ENCODE results near the gene GPD1. TPM values are rescaled to one million over a fixed set of nuclear protein-coding genes. Genes with fewer than 3 reads are reported as not detected.

GPD1 gene
- total RNA-seq, 1 donor from 2014 or later, result not detected

DNA sequence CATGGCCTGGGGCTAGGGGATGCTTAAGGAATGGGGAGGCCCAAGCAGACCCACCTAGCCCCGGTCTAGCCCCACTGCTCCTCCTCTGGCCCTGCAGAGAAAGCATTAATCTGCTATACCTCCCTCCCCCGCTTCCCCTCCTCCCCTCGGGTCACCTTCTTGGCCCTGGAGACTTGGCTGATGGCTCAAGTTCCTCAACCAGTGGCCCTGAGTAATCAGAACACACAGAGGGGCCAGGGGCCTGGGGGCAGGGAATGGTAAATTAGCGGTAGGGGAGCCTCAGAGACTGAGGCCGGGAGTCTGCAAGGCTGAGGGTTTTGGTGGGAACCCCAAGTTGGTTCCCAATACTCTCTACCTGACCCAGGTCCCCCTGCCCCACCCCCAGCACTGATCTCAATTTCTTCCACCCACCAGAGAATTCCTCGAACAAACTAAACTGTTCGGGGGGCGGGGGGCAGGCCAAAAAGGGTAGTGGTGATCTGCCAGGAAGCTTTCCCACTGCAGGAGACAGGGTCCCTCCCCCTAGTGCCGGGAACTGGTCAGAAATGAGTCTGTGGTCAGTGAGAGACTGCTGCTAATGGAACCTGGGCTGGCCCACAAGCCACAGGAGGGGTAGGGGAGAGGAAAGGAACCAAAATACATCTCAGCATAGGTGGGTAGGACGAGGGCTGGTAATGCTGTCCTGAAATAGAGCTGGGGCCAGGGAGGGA lies 31.5 kb upstream of the GPD1 start:
- no peaks in the 10 kb centered on the region for H3F3A ChIP-seq (ENCODE audit: low read depth)
- no peaks in the 10 kb centered on the region for H3K36me3 Mint-ChIP-seq
- H3K79me2 ChIP-seq (ENCODE audit: low read depth), result no peaks in the 10 kb centered on the region
- DNase-seq (ENCODE audit: low spot score), result no peak
- TF ChIP-seq, protein P1, sequence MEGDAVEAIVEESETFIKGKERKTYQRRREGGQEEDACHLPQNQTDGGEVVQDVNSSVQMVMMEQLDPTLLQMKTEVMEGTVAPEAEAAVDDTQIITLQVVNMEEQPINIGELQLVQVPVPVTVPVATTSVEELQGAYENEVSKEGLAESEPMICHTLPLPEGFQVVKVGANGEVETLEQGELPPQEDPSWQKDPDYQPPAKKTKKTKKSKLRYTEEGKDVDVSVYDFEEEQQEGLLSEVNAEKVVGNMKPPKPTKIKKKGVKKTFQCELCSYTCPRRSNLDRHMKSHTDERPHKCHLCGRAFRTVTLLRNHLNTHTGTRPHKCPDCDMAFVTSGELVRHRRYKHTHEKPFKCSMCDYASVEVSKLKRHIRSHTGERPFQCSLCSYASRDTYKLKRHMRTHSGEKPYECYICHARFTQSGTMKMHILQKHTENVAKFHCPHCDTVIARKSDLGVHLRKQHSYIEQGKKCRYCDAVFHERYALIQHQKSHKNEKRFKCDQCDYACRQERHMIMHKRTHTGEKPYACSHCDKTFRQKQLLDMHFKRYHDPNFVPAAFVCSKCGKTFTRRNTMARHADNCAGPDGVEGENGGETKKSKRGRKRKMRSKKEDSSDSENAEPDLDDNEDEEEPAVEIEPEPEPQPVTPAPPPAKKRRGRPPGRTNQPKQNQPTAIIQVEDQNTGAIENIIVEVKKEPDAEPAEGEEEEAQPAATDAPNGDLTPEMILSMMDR (IDR thresholded peaks at IDR 0.05), result no peak
- TF ChIP-seq EZH2 (IDR thresholded peaks at IDR 0.05) (no peak), EZH2phosphoT487 (IDR thresholded peaks at IDR 0.05) (no peak)
- peaks cover 4% of the 10 kb centered on the region for H3K27me3 Mint-ChIP-seq (ENCODE audit: insufficient read depth, low read depth)
- no peak overlapping the region for H3K4me2 ChIP-seq
- no peaks in the 10 kb centered on the region for H3K9me3 ChIP-seq (ENCODE audit: low read depth)
- no peaks in the 10 kb centered on the region for H3K36me3 ChIP-seq
- H3K4me3 ChIP-seq, result no peak overlapping the region
- H3K27me3 ChIP-seq, result no peaks in the 10 kb centered on the region
- no peak overlapping the region for H3K9ac ChIP-seq
- peaks cover 19% of the 10 kb centered on the region for H3K4me1 Mint-ChIP-seq
- no peaks in the 10 kb centered on the region for H3K4me1 ChIP-seq
- H4K20me1 ChIP-seq (ENCODE audit: low read depth), result no peaks in the 10 kb centered on the region
- peak overlapping the region; percentile 44 for H3K27ac Mint-ChIP-seq
- H3K4me3 Mint-ChIP-seq, result no peak overlapping the region
- H3K27ac ChIP-seq, result no peak overlapping the region
- H2AFZ ChIP-seq (replicated peaks), result no peak overlapping the region
- H3K9me3 Mint-ChIP-seq, result no peaks in the 10 kb centered on the region

DNA sequence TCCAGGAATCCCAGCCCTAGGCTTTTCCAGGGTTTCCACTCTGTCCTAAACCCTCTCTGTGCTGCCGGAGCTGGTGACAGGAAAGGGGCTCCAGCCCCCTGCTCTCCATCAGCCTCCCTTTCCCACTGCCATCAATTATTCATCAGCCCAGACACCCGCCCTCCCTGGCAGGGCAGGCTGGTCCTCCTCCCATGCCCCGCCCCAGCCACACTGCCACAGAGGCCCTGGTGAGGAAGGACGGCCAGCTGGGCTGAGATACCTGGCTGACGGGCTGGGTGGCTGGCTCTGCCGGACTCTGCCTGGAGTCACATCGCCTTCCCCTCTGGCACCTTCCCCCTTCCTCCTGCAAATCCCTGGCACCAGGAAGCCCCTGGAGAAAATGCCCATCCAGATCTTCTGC lies 30.6 kb upstream of the GPD1 start:
- Histone ChIP-seq H3K4me2 (no peak overlapping the region), H3K9me3 (ENCODE audit: low read depth) (no peaks in the 10 kb centered on the region), H2AFZ (replicated peaks) (no peak overlapping the region), H3K4me3 (no peak overlapping the region), H3K9ac (no peak overlapping the region), H3K27ac (no peak overlapping the region), H3K79me2 (ENCODE audit: low read depth) (no peaks in the 10 kb centered on the region), H3K36me3 (no peaks in the 10 kb centered on the region), H3F3A (ENCODE audit: low read depth) (no peaks in the 10 kb centered on the region), H3K4me1 (no peaks in the 10 kb centered on the region), H3K27me3 (no peaks in the 10 kb centered on the region), H4K20me1 (ENCODE audit: low read depth) (no peaks in the 10 kb centered on the region)
- H3K27ac Mint-ChIP-seq, result peak overlapping the region; percentile 65
- H3K4me1 Mint-ChIP-seq, result peaks cover 19% of the 10 kb centered on the region
- H3K4me3 Mint-ChIP-seq, result no peak overlapping the region
- peaks cover 4% of the 10 kb centered on the region for H3K27me3 Mint-ChIP-seq (ENCODE audit: insufficient read depth, low read depth)
- H3K36me3 Mint-ChIP-seq, result no peaks in the 10 kb centered on the region
- no peak for DNase-seq (ENCODE audit: low spot score)
- TF ChIP-seq, protein P1 (IDR thresholded peaks at IDR 0.05), result no peak
- TF ChIP-seq EZH2 (IDR thresholded peaks at IDR 0.05) (no peak), EZH2phosphoT487 (IDR thresholded peaks at IDR 0.05) (no peak)
- H3K9me3 Mint-ChIP-seq, result no peaks in the 10 kb centered on the region

DNA sequence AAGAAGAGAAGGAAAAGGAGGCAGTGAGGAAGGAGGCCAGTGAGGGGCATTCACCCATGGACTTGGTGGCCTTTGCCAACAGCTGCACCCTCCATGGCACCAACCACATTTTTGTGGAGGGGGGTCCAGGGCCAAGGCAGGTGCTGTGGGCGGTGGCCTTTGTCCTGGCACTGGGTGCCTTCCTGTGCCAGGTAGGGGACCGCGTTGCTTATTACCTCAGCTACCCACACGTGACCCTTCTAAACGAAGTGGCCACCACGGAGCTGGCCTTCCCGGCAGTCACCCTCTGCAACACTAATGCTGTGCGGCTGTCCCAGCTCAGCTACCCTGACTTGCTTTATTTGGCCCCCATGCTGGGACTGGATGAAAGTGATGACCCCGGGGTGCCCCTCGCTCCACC lies 30.1 kb upstream of the GPD1 start:
- H3K4me1 Mint-ChIP-seq, result peaks cover 19% of the 10 kb centered on the region
- no peaks in the 10 kb centered on the region for H3K79me2 ChIP-seq (ENCODE audit: low read depth)
- TF ChIP-seq EZH2 (IDR thresholded peaks at IDR 0.05), result no peak
- no peak for TF ChIP-seq EZH2phosphoT487 (IDR thresholded peaks at IDR 0.05)
- TF ChIP-seq, protein P1 (IDR thresholded peaks at IDR 0.05), result no peak
- no peak overlapping the region for H3K4me2 ChIP-seq
- H3F3A ChIP-seq (ENCODE audit: low read depth), result no peaks in the 10 kb centered on the region
- H4K20me1 ChIP-seq (ENCODE audit: low read depth), result no peaks in the 10 kb centered on the region
- H3K36me3 Mint-ChIP-seq, result no peaks in the 10 kb centered on the region
- H3K4me1 ChIP-seq, result no peaks in the 10 kb centered on the region
- H3K27me3 Mint-ChIP-seq (ENCODE audit: insufficient read depth, low read depth), result peaks cover 4% of the 10 kb centered on the region
- no peak overlapping the region for H3K27ac Mint-ChIP-seq
- no peaks in the 10 kb centered on the region for H3K9me3 Mint-ChIP-seq
- no peak overlapping the region for H3K9ac ChIP-seq
- H3K4me3 Mint-ChIP-seq, result no peak overlapping the region
- no peak for DNase-seq (ENCODE audit: low spot score)
- H3K27ac ChIP-seq, result no peak overlapping the region
- no peak overlapping the region for H3K4me3 ChIP-seq
- H3K9me3 ChIP-seq (ENCODE audit: low read depth), result no peaks in the 10 kb centered on the region
- H2AFZ ChIP-seq (replicated peaks), result no peak overlapping the region
- no peaks in the 10 kb centered on the region for H3K36me3 ChIP-seq
- no peaks in the 10 kb centered on the region for H3K27me3 ChIP-seq
